ENCODE results near the gene ASF1B. TPM values are rescaled to one million over a fixed set of nuclear protein-coding genes. Genes with fewer than 3 reads are reported as not detected.
"Not testable (repeated sequence)": the region's sequence is repeated elsewhere in the genome, so short reads cannot be mapped to it uniquely, and the experiment has no call there.

ASF1B gene
- total RNA-seq, 2 experiments from 2014 or later, result 0.59 to 0.77 TPM

- H3K4me3 Mint-ChIP-seq, result no peak overlapping the region
These were observed 10.4 kb upstream of the ASF1B start for GRCh38 chr19:14146789-14147216.

GRCh38 chr19:14146169-14146568 is 9.8 kb upstream of the ASF1B start:
- CTCF ChIA-PET, result interaction anchor here (0.7 kb wide), 1 partner anchor 10 kb away, joined by 3 read pairs; the partner anchor contains the start of gene ASF1B
- H3K27ac ChIP-seq (ENCODE audit: low read depth in 1 of 2, low read length in 2 of 2); H3K36me3 Mint-ChIP-seq (ENCODE audit: low read depth); H3K27me3 Mint-ChIP-seq; DNase-seq; H3K4me3 Mint-ChIP-seq; H3K4me3 ChIP-seq (ENCODE audit: low read length); H3K27me3 ChIP-seq (ENCODE audit: control insufficient read depth in 1 of 2, insufficient read depth in 2 of 2, low read length in 2 of 2); H3K36me3 ChIP-seq (ENCODE audit: insufficient read depth, low read length); ATAC-seq (ENCODE audit: poor library complexity); H3K9me3 ChIP-seq (ENCODE audit: control insufficient read depth in 1 of 2, insufficient read depth in 1 of 2, low read length in 2 of 2); H3K9me3 Mint-ChIP-seq: not testable (repeated sequence)
- H3K27ac Mint-ChIP-seq, result peak overlapping the region; percentile 99
- H3K4me1 Mint-ChIP-seq (ENCODE audit: low read depth), result peaks cover 59% of the 10 kb centered on the region
- H3K4me1 ChIP-seq (ENCODE audit: insufficient read depth, low read length), result peaks cover 33% of the 10 kb centered on the region
- POLR2A ChIA-PET, result interaction anchor here (1.4 kb wide), 1 partner anchor 9 kb away, joined by 5 read pairs; the partner anchor contains the start of gene ASF1B
- intact Hi-C loops (cut with DNase I, micrococcal nuclease), result loop anchor here (5.0 kb wide), 2 partner anchors 51 to 201 kb away; no protein-coding TSS in a partner anchor

More at GRCh38 chr19:14146789-14147216, 10.4 kb upstream of the ASF1B start:
- DNase-seq (no peak), ATAC-seq (ENCODE audit: poor library complexity) (no peak)
- Mint-ChIP-seq H3K4me1 (ENCODE audit: low read depth) (peaks cover 53% of the 10 kb centered on the region), H3K36me3 (ENCODE audit: low read depth) (peaks cover 4% of the 10 kb centered on the region), H3K27me3 (no peaks in the 10 kb centered on the region), H3K9me3 (no peaks in the 10 kb centered on the region), H3K27ac (peak overlapping the region; percentile 99)
- peaks cover 6% of the 10 kb centered on the region for H3K36me3 ChIP-seq (ENCODE audit: insufficient read depth, low read length)
- ChIA-PET POLR2A (interaction anchor here (5.3 kb wide), 1 partner anchor 9 kb away, joined by 52 read pairs; the partner anchor contains the start of gene ASF1B), CTCF (interaction anchor here (1.6 to 2.3 kb wide), 2 partner anchors 10 to 17 kb away, joined by 3 to 11 read pairs; partner anchors contain the start of gene ASF1B)
- H3K4me1 ChIP-seq (ENCODE audit: insufficient read depth, low read length), result peaks cover 39% of the 10 kb centered on the region
- no peaks in the 10 kb centered on the region for H3K9me3 ChIP-seq (ENCODE audit: control insufficient read depth in 1 of 2, insufficient read depth in 1 of 2, low read length in 2 of 2)
- H3K27me3 ChIP-seq (ENCODE audit: control insufficient read depth in 1 of 2, insufficient read depth in 2 of 2, low read length in 2 of 2), result no peaks in the 10 kb centered on the region
- no peak overlapping the region for H3K4me3 ChIP-seq (ENCODE audit: low read length)
- no peak overlapping the region for H3K27ac ChIP-seq (ENCODE audit: low read depth in 1 of 2, low read length in 2 of 2)
- intact Hi-C loops (cut with DNase I, micrococcal nuclease), result loop anchor here (5.0 kb wide), 2 partner anchors 50 to 200 kb away; no protein-coding TSS in a partner anchor
- TF ChIP-seq CTCF (IDR thresholded peaks at IDR 0.05), result no peak

- peaks cover 62% of the 10 kb centered on the region for H3K4me1 Mint-ChIP-seq (ENCODE audit: low read depth)
- no peak overlapping the region for H3K4me3 ChIP-seq (ENCODE audit: low read length)
- POLR2A ChIA-PET, result interaction anchor here (1.4 kb wide), 1 partner anchor 9 kb away, joined by 5 read pairs; the partner anchor contains the start of gene ASF1B
- H3K4me3 Mint-ChIP-seq, result no peak overlapping the region
- intact Hi-C loops (cut with DNase I, micrococcal nuclease), result loop anchor here (5.0 kb wide), 2 partner anchors 52 to 202 kb away; no protein-coding TSS in a partner anchor
- H3K36me3 ChIP-seq (ENCODE audit: insufficient read depth, low read length), result no peaks in the 10 kb centered on the region
- H3K36me3 Mint-ChIP-seq (ENCODE audit: low read depth), result no peaks in the 10 kb centered on the region
- no peaks in the 10 kb centered on the region for H3K9me3 ChIP-seq (ENCODE audit: control insufficient read depth in 1 of 2, insufficient read depth in 1 of 2, low read length in 2 of 2)
- H3K27ac ChIP-seq (ENCODE audit: low read depth in 1 of 2, low read length in 2 of 2), result no peak overlapping the region
- H3K4me1 ChIP-seq (ENCODE audit: insufficient read depth, low read length), result peaks cover 26% of the 10 kb centered on the region
- CTCF ChIA-PET, result no interaction called here
- no peaks in the 10 kb centered on the region for H3K27me3 Mint-ChIP-seq
- ATAC-seq (ENCODE audit: poor library complexity) (no peak), DNase-seq (no peak)
- no peak for TF ChIP-seq CTCF (IDR thresholded peaks at IDR 0.05)
- no peaks in the 10 kb centered on the region for H3K27me3 ChIP-seq (ENCODE audit: control insufficient read depth in 1 of 2, insufficient read depth in 2 of 2, low read length in 2 of 2)
- peak overlapping the region; percentile 99 for H3K27ac Mint-ChIP-seq
- H3K9me3 Mint-ChIP-seq, result no peaks in the 10 kb centered on the region
These were observed 9.0 kb upstream of the ASF1B start for GRCh38 chr19:14145381-14145780.

Measured in CD4-positive, alpha-beta T cell (primary cell).